H9 (cell line): ENCODE data around the gene NTRK3. TPM values are rescaled to one million over a fixed set of nuclear protein-coding genes. Genes with fewer than 3 reads are reported as not detected.

Experiments
- DNase-seq: peaks from one replicate; pipeline ENCODE4 v3.0.0-alpha.2; 2017
- H2AFZ ChIP-seq: one replicate; pipeline ENCODE4 v1.6.1; 2013; ENCODE audit warnings: mild to moderate bottlenecking, low read length, control low read depth, moderate library complexity
- H2AK5ac ChIP-seq: 2 replicates; pipeline ENCODE4 v1.6.1; 2013; ENCODE audit warnings: low read length, control low read depth, mixed read lengths; ENCODE audit not compliant: insufficient read length
- H2BK120ac ChIP-seq: one replicate; pipeline ENCODE4 v1.6.1; 2013; ENCODE audit warnings: low read depth, mild to moderate bottlenecking, low read length, control low read depth, inconsistent platforms; ENCODE audit not compliant: poor library complexity, severe bottlenecking
- H2BK12ac ChIP-seq: 2 replicates; pipeline ENCODE4 v1.6.1; 2013; ENCODE audit warnings: low read length, control low read depth, mixed read lengths, low read depth; ENCODE audit not compliant: insufficient read length
- H2BK15ac ChIP-seq: 2 replicates; pipeline ENCODE4 v1.6.1; 2013; ENCODE audit warnings: low read depth, low read length, control low read depth
- H2BK20ac ChIP-seq: one replicate; pipeline ENCODE4 v1.6.1; 2013; ENCODE audit warnings: low read depth, mild to moderate bottlenecking, low read length, control low read depth, inconsistent platforms; ENCODE audit not compliant: poor library complexity, severe bottlenecking
- H2BK5ac ChIP-seq: 2 replicates; pipeline ENCODE4 v1.6.1; 2013; ENCODE audit warnings: low read length, control low read depth, mixed read lengths; ENCODE audit not compliant: insufficient read length
- H3K14ac ChIP-seq: 2 replicates; pipeline ENCODE4 v1.6.1; 2013; ENCODE audit warnings: low read length, control low read depth; ENCODE audit not compliant: insufficient read depth
- H3K18ac ChIP-seq: 2 replicates; pipeline ENCODE4 v1.6.1; 2013; ENCODE audit warnings: low read depth, mild to moderate bottlenecking, mixed read lengths, low read length, control low read depth; ENCODE audit not compliant: insufficient read length
- H3K23ac ChIP-seq: 2 replicates; pipeline ENCODE4 v1.6.1; 2013; ENCODE audit warnings: low read length, control low read depth, mixed read lengths, low read depth; ENCODE audit not compliant: insufficient read length
- H3K23me2 ChIP-seq: 2 replicates; pipeline ENCODE4 v1.6.1; 2013; ENCODE audit warnings: low read depth, mild to moderate bottlenecking, mixed read lengths, low read length, control low read depth; ENCODE audit not compliant: insufficient read length, poor library complexity, severe bottlenecking
- H3K27ac ChIP-seq: 2 replicates; pipeline ENCODE4 v1.5.1; 2013; ENCODE audit warnings: low read length, control low read depth, mixed read lengths, low read depth; ENCODE audit not compliant: insufficient read length
- H3K27me3 ChIP-seq: 2 replicates; pipeline ENCODE4 v1.6.1; 2013; ENCODE audit warnings: low read length, control low read depth, inconsistent platforms; ENCODE audit not compliant: insufficient read depth
- H3K4ac ChIP-seq: 2 replicates; pipeline ENCODE4 v1.6.1; 2013; ENCODE audit warnings: low read depth, mild to moderate bottlenecking, control low read depth, inconsistent platforms, low read length, moderate library complexity
- H3K4me1 ChIP-seq: 2 replicates; pipeline ENCODE4 v1.6.1; 2013; ENCODE audit warnings: low read length, control low read depth, inconsistent platforms; ENCODE audit not compliant: insufficient read depth
- H3K4me2 ChIP-seq: 2 replicates; pipeline ENCODE4 v1.6.1; 2013; ENCODE audit warnings: low read length, control low read depth, mixed read lengths; ENCODE audit not compliant: insufficient read length, insufficient read depth
- H3K56ac ChIP-seq: 2 replicates; pipeline ENCODE4 v1.6.1; 2013; ENCODE audit warnings: low read depth, mild to moderate bottlenecking, mixed read lengths, low read length, control low read depth; ENCODE audit not compliant: insufficient read length
- H3K79me1 ChIP-seq: 2 replicates; pipeline ENCODE4 v1.6.1; 2013; ENCODE audit warnings: low read depth, mild to moderate bottlenecking, moderate library complexity, low read length, control low read depth, inconsistent platforms; ENCODE audit not compliant: insufficient read depth, poor library complexity, severe bottlenecking
- H3K79me2 ChIP-seq: 2 replicates; pipeline ENCODE4 v1.6.1; 2013; ENCODE audit warnings: low read length, control low read depth, inconsistent platforms; ENCODE audit not compliant: insufficient read depth
- H3K9ac ChIP-seq: 2 replicates; pipeline ENCODE4 v1.6.1; 2013; ENCODE audit warnings: low read length, control low read depth, mixed read lengths; ENCODE audit not compliant: insufficient read length; ENCODE audit errors: extremely low read depth
- H3K9me3 ChIP-seq: one replicate; pipeline ENCODE4 v1.6.1; 2013; ENCODE audit warnings: low read depth, low read length, inconsistent platforms; ENCODE audit not compliant: control insufficient read depth
- H3T11ph ChIP-seq: one replicate; pipeline ENCODE4 v1.6.1; 2013; ENCODE audit warnings: mild to moderate bottlenecking, low read length, control low read depth, inconsistent platforms
- H4K20me1 ChIP-seq: one replicate; pipeline ENCODE4 v1.6.1; 2013; ENCODE audit not compliant: control insufficient read depth, insufficient read length, insufficient read depth
- H4K5ac ChIP-seq: 2 replicates; pipeline ENCODE4 v1.6.1; 2013; ENCODE audit warnings: low read depth, mild to moderate bottlenecking, mixed read lengths, low read length, control low read depth; ENCODE audit not compliant: insufficient read length
- H4K8ac ChIP-seq: replicated peaks from 2 replicates; pipeline ENCODE4 v1.6.1; 2013; ENCODE audit warnings: low read length, control low read depth, mixed read lengths, low read depth; ENCODE audit not compliant: insufficient read length
- H4K91ac ChIP-seq: 2 replicates; pipeline ENCODE4 v1.6.1; 2013; ENCODE audit warnings: low read depth, mild to moderate bottlenecking, moderate library complexity, mixed read lengths, low read length, control low read depth; ENCODE audit not compliant: insufficient read length
- H3K27ac Mint-ChIP-seq, 3 experiments: 2 replicates in 2 of 3; 3 replicates in 1 of 3; pipeline ENCODE4 v1.8.0; 2020 to 2021; ENCODE audit warnings: mixed read lengths in 3 of 3, mild to moderate bottlenecking in 1 of 3, moderate library complexity in 1 of 3
- H3K27me3 Mint-ChIP-seq: 2 replicates; pipeline ENCODE4 v1.8.0; 2021; ENCODE audit warnings: low read depth, mild to moderate bottlenecking, moderate library complexity, mixed read lengths
- H3K36me3 Mint-ChIP-seq, 3 experiments: 2 replicates in 2 of 3; 3 replicates in 1 of 3; pipeline ENCODE4 v1.8.0; 2020 to 2021; ENCODE audit warnings: low read depth in 3 of 3, mixed read lengths in 3 of 3; ENCODE audit not compliant: insufficient read depth in 1 of 3
- H3K4me1 Mint-ChIP-seq, 2 experiments: 2 replicates each; pipeline ENCODE4 v1.8.0; 2020; ENCODE audit warnings: mixed read lengths in 2 of 2
- H3K4me3 Mint-ChIP-seq, 2 experiments: 2 replicates in 1 of 2; 3 replicates in 1 of 2; pipeline ENCODE4 v1.8.0; 2020 to 2021; ENCODE audit warnings: mild to moderate bottlenecking in 2 of 2, mixed read lengths in 2 of 2, moderate library complexity in 1 of 2
- H3K9me3 Mint-ChIP-seq, 2 experiments: 2 replicates in 1 of 2; 3 replicates in 1 of 2; pipeline ENCODE4 v1.8.0; 2020; ENCODE audit warnings: mild to moderate bottlenecking in 2 of 2, mixed read lengths in 2 of 2, moderate library complexity in 1 of 2
- CTCF ChIP-seq: fragments of 200-600 bp; sonication (generic); conservative IDR thresholded peaks from 3 replicates; pipeline ENCODE4 v1.8.0; 2021; ENCODE audit warnings: antibody characterized with exemption, mild to moderate bottlenecking
- WGBS: extraction: QIAGEN DNeasy Blood & Tissue Kit; methylation state at CpG from one replicate; pipeline ENCODE4 v1.1.7; 2013; ENCODE audit warnings: missing lambda C conversion rate, low lambda C conversion rate, mixed read lengths; ENCODE audit not compliant: insufficient read length; ENCODE audit errors: extremely low coverage; 5-methylcytosine and 5-hydroxymethylcytosine counted together
- total RNA-seq: library from RNA; stranded (reverse); gene quantifications from 2 replicates; pipeline ENCODE4 v1.2.1, GENCODE V29; 2021

The NTRK3 gene
- total RNA-seq, 1 experiment from 2014 or later = 2.5 TPM

GRCh38 chr15:87931584-87931983, 325.0 kb downstream of the NTRK3 start:
- Histone ChIP-seq H2BK15ac (no peak overlapping the region), H2AK5ac (no peak overlapping the region), H3K79me1 (no peaks in the 10 kb centered on the region), H4K8ac (no peak overlapping the region), H2AFZ (no peak overlapping the region), H4K91ac (no peak overlapping the region), H4K5ac (no peak overlapping the region), H3K9ac (no peak overlapping the region), H3K18ac (no peak overlapping the region), H3T11ph (no peak overlapping the region), H3K27ac (no peak overlapping the region), H3K23me2 (no peaks in the 10 kb centered on the region), H4K20me1 (no peaks in the 10 kb centered on the region), H3K4me1 (no peaks in the 10 kb centered on the region), H3K79me2 (no peaks in the 10 kb centered on the region), H3K9me3 (no peaks in the 10 kb centered on the region), H2BK12ac (no peak overlapping the region), H3K4ac (no peak overlapping the region), H2BK120ac (no peak overlapping the region), H3K23ac (no peak overlapping the region), H2BK5ac (no peak overlapping the region), H2BK20ac (no peak overlapping the region), H3K14ac (no peak overlapping the region), H3K56ac (no peak overlapping the region), H3K27me3 (no peaks in the 10 kb centered on the region), H3K4me2 (no peak overlapping the region)
- Mint-ChIP-seq H3K36me3 (no peaks in the 10 kb centered on the region), H3K27me3 (peaks cover 3% of the 10 kb centered on the region; the same call in 1 of the 2 replicates), H3K9me3 (no peaks in the 10 kb centered on the region), H3K27ac (no peak overlapping the region), H3K4me1 (no peaks in the 10 kb centered on the region), H3K4me3 (no peak overlapping the region)
- no peak for DNase-seq
- no peak for TF ChIP-seq CTCF
- no CpG with 5 or more reads among the region's 2 CpGs for WGBS
